ENCODE results near the gene BCOR. TPM values are rescaled to one million over a fixed set of nuclear protein-coding genes. Genes with fewer than 3 reads are reported as not detected.

The BCOR gene
- total and polyA plus RNA-seq, 2 donors (not counting 1 experiment from before 2014, with no cell fraction given): 3.0 to 5.8 TPM

DNA sequence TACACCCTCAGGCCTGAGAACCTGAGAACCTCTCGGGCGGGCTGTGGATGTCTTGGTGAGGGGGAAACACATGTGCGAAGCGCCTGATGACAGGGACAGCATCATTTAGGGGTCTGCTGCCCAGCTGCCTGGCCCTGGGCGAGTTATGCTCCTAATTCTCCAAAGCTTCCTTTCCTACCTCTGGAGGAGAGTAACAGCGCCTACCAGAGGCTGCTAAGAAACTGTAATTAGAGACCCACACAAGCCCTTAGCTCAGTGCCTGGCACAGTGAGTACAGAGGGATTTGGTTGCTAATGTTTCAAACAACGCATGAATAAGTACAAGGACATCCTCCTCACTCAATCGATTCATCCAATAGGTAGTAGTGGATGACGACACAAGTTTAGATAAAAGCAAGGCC, 40.4 kb downstream of the BCOR start:
- H3K36me3 ChIP-seq (ENCODE audit: control insufficient read depth, insufficient read depth, low read length): peaks cover 2% of the 10 kb centered on the region
- H3K4me3 ChIP-seq (replicated peaks in 1 of 4; ENCODE audit: control extremely low read depth in 1 of 4, insufficient read depth in 1 of 4, low read depth in 3 of 4, low read length in 4 of 4): no peak overlapping the region
- no peak overlapping the region for H2AFZ ChIP-seq (ENCODE audit: low read length)
- H3K27me3 ChIP-seq (ENCODE audit: control insufficient read depth, insufficient read depth, low read length): no peaks in the 10 kb centered on the region
- no peaks in the 10 kb centered on the region for H3K79me2 ChIP-seq (ENCODE audit: control insufficient read depth, insufficient read depth, low read length)
- TF ChIP-seq, protein P1, sequence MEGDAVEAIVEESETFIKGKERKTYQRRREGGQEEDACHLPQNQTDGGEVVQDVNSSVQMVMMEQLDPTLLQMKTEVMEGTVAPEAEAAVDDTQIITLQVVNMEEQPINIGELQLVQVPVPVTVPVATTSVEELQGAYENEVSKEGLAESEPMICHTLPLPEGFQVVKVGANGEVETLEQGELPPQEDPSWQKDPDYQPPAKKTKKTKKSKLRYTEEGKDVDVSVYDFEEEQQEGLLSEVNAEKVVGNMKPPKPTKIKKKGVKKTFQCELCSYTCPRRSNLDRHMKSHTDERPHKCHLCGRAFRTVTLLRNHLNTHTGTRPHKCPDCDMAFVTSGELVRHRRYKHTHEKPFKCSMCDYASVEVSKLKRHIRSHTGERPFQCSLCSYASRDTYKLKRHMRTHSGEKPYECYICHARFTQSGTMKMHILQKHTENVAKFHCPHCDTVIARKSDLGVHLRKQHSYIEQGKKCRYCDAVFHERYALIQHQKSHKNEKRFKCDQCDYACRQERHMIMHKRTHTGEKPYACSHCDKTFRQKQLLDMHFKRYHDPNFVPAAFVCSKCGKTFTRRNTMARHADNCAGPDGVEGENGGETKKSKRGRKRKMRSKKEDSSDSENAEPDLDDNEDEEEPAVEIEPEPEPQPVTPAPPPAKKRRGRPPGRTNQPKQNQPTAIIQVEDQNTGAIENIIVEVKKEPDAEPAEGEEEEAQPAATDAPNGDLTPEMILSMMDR (conservative IDR thresholded peaks at IDR 0.05 in 1 of 2, IDR thresholded peaks at IDR 0.05 in 1 of 2; ENCODE audit: low read depth in 1 of 2, low read length in 2 of 2): no peak
- no peak for TF ChIP-seq EZH2 (IDR thresholded peaks at IDR 0.05; ENCODE audit: low read length, missing control alignments)
- DNase-seq (ENCODE audit: low read depth in 2 of 2): no peak
- no peaks in the 10 kb centered on the region for H3K9me3 ChIP-seq (ENCODE audit: control insufficient read depth, insufficient read depth, low read depth, low read length)
- H4K20me1 ChIP-seq (ENCODE audit: control insufficient read depth, extremely low read depth, insufficient read depth, low read length): no peaks in the 10 kb centered on the region
- no peak overlapping the region for H3K27ac ChIP-seq (ENCODE audit: insufficient read depth, low read length)
- H3K4me2 ChIP-seq (ENCODE audit: extremely low read depth, insufficient read depth, low read length): no peak overlapping the region
- no peaks in the 10 kb centered on the region for H3K4me1 ChIP-seq (ENCODE audit: control insufficient read depth, extremely low read depth, insufficient read depth, low read length)
- no peak overlapping the region for H3K9ac ChIP-seq (ENCODE audit: insufficient read depth, low read length)

DNA sequence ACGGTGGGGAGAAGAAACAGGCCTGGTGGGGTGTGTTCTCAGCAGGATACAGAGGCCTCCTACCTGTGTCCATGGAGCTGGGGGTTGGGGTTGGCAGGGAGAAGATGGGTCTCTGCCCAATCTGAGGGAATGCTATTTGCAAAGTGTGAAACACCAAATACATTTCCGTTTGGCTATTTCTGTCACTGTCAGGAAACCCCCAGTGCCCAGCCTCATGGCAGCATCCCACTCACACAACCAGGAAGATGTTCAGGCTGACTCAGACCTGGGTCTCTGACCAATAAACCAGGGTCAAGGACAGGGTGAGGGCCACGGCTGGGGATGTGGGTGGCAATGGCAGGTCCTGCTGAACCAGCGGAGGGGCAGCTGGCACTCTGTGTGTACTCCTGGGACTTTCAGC, 41.3 kb downstream of the BCOR start:
- peaks cover 5% of the 10 kb centered on the region for H3K36me3 ChIP-seq (ENCODE audit: control insufficient read depth, insufficient read depth, low read length)

DNA sequence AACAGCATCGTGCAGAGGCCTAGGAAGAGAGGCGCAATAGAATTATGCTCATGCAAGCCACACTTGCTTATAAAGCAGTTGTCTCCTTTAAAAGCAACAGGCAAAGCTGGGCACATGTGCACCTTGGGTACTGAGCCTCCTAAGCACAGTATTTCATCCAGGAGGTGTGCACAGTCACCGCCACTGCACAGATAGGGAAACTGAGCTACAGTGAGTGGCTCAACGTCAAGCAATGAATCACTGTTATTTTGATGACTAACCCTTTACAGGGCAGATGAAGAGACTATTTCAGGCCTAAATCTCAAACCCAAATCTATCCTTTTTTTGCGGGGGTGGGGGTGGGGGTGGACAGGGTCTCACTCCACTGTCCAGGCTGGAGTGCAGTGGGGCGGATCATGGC, 42.3 kb downstream of the BCOR start:
- Histone ChIP-seq H3K9ac (ENCODE audit: insufficient read depth, low read length) (no peak overlapping the region), H3K4me3 (replicated peaks in 1 of 4; ENCODE audit: control extremely low read depth in 1 of 4, insufficient read depth in 1 of 4, low read depth in 3 of 4, low read length in 4 of 4) (no peak overlapping the region), H3K27ac (ENCODE audit: insufficient read depth, low read length) (no peak overlapping the region), H3K27me3 (ENCODE audit: control insufficient read depth, insufficient read depth, low read length) (no peaks in the 10 kb centered on the region), H3K4me1 (ENCODE audit: control insufficient read depth, extremely low read depth, insufficient read depth, low read length) (no peaks in the 10 kb centered on the region), H3K79me2 (ENCODE audit: control insufficient read depth, insufficient read depth, low read length) (no peaks in the 10 kb centered on the region), H3K36me3 (ENCODE audit: control insufficient read depth, insufficient read depth, low read length) (peaks cover 5% of the 10 kb centered on the region), H3K9me3 (ENCODE audit: control insufficient read depth, insufficient read depth, low read depth, low read length) (no peaks in the 10 kb centered on the region), H2AFZ (ENCODE audit: low read length) (no peak overlapping the region), H4K20me1 (ENCODE audit: control insufficient read depth, extremely low read depth, insufficient read depth, low read length) (no peaks in the 10 kb centered on the region), H3K4me2 (ENCODE audit: extremely low read depth, insufficient read depth, low read length) (no peak overlapping the region)
- peak in 1 of 2 donors; percentile 26 for DNase-seq (ENCODE audit: low read depth in 2 of 2)
- TF ChIP-seq, protein P1 (conservative IDR thresholded peaks at IDR 0.05 in 1 of 2, IDR thresholded peaks at IDR 0.05 in 1 of 2; ENCODE audit: low read depth in 1 of 2, low read length in 2 of 2): no peak
- no peak for TF ChIP-seq EZH2 (IDR thresholded peaks at IDR 0.05; ENCODE audit: low read length, missing control alignments)

More for the DNA sequence above, 41.3 kb downstream of the BCOR start:
- H3K4me2 ChIP-seq (ENCODE audit: extremely low read depth, insufficient read depth, low read length): no peak overlapping the region
- H2AFZ ChIP-seq (ENCODE audit: low read length): no peak overlapping the region
- no peaks in the 10 kb centered on the region for H3K9me3 ChIP-seq (ENCODE audit: control insufficient read depth, insufficient read depth, low read depth, low read length)
- no peaks in the 10 kb centered on the region for H4K20me1 ChIP-seq (ENCODE audit: control insufficient read depth, extremely low read depth, insufficient read depth, low read length)
- DNase-seq (ENCODE audit: low read depth in 2 of 2): no peak
- no peak overlapping the region for H3K4me3 ChIP-seq (replicated peaks in 1 of 4; ENCODE audit: control extremely low read depth in 1 of 4, insufficient read depth in 1 of 4, low read depth in 3 of 4, low read length in 4 of 4)
- no peak for TF ChIP-seq EZH2 (IDR thresholded peaks at IDR 0.05; ENCODE audit: low read length, missing control alignments)
- TF ChIP-seq, protein P1 (conservative IDR thresholded peaks at IDR 0.05 in 1 of 2, IDR thresholded peaks at IDR 0.05 in 1 of 2; ENCODE audit: low read depth in 1 of 2, low read length in 2 of 2): no peak
- no peak overlapping the region for H3K27ac ChIP-seq (ENCODE audit: insufficient read depth, low read length)
- H3K9ac ChIP-seq (ENCODE audit: insufficient read depth, low read length): no peak overlapping the region
- no peaks in the 10 kb centered on the region for H3K79me2 ChIP-seq (ENCODE audit: control insufficient read depth, insufficient read depth, low read length)
- H3K27me3 ChIP-seq (ENCODE audit: control insufficient read depth, insufficient read depth, low read length): no peaks in the 10 kb centered on the region
- no peaks in the 10 kb centered on the region for H3K4me1 ChIP-seq (ENCODE audit: control insufficient read depth, extremely low read depth, insufficient read depth, low read length)

All from fibroblast of lung (primary cell).